GM21723 (cell line): Measurements from ENCODE around the gene HCN1.
"Not testable (repeated sequence)": the region's sequence is repeated elsewhere in the genome, so short reads cannot be mapped to it uniquely, and the experiment has no call there.

Experiments
- ATAC-seq: cut with Tn5 transposase; IDR thresholded peaks from one replicate; pipeline ENCODE4 v1.9.1; 2021; ENCODE audit warnings: mild to moderate bottlenecking, moderate library complexity; ENCODE audit not compliant: unreplicated experiment

The HCN1 gene

DNA sequence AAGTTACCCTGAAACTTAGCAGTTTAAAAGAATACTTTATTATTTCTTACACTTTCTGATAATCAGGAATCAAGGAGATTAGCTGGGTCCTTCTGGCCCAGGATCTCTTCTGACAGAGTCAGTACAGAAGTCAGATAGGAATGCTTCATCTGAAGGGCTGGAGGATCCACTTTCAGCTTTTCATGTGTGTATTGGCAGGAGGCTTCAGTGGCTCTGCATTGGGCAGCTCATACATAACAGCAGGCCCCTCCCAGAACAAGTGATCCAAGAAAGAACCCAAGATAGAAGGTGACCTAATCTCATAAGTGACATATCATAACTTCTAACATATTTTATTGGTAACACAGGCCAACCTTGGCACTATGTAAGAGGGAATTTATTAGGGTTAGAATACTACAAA, 258.4 kb downstream of the HCN1 start:
- no peak for ATAC-seq

DNA sequence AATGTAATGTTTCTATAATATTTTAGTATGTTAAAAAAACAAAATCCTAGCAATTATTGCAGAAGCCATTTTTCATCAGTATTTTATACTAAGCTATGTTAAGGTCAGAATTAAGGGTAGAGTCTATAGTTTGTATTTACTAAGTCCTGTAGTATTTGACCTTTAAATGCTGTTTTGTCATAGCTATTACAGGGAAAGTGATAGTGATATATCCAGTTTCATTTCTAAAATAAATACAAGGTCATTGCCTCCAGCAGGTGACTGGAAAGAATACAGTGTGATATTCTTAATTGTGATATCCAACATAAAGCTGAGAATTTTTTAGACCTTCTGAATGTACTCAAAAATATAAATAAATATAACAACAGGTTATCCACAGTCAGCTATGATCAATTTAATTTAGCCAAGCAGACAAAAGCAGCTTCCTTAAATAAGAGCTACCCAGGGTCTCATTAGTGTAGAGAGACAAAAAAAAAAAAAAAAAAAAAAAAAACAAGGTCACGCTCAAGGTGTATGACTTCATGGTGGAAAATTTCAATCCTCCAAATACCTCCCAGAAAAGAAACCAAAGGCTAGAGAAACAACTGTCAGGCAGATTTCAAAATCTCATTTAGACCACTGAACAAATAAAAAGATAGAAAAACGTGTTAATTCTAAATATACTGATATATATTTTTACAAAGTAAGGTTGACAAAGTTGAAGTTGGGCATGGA, 278.7 kb downstream of the HCN1 start:
- ATAC-seq: no peak

DNA sequence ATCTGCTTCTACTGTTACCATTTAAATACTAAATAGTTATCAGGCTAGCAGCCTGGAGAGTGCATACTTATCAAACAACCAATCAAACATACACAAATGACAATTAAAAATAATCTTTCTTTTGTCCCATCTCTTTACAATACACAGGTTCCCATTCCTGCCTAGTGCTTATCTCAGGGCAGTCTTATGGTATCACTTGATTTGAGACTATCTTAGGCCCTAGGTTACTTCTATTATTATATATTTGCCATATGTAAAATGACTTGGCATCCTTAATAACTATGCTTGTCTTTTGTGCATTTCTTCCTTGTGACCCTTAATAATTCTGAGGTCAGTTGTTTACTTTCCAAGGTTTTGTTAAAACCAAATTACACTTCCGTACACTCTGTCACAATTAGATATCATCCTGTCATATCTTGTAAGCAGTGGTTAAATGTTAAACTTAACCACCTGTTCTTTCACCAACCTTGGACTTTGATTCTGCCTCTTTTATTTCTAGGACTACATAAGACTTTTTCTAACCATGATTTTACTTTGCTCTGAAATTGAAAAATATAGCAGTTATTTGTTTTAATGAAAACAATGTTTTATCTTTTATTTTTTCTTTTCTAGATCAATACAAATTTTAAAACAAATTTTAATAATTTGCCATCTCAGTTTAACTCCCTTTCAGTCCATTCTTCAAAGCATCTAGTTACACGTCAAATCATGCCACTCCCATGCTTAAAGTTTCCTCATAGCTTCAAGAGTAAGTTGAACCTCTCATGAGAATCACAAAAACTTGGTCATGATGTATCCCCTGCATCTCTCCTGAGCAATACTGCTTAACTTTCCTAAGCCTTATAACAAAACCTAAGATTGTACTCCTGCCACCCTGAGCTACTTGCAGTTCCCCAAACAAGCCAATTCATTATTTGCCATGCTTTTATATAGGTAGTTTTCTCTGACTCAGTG, 281.3 kb downstream of the HCN1 start:
- no peak for ATAC-seq

DNA sequence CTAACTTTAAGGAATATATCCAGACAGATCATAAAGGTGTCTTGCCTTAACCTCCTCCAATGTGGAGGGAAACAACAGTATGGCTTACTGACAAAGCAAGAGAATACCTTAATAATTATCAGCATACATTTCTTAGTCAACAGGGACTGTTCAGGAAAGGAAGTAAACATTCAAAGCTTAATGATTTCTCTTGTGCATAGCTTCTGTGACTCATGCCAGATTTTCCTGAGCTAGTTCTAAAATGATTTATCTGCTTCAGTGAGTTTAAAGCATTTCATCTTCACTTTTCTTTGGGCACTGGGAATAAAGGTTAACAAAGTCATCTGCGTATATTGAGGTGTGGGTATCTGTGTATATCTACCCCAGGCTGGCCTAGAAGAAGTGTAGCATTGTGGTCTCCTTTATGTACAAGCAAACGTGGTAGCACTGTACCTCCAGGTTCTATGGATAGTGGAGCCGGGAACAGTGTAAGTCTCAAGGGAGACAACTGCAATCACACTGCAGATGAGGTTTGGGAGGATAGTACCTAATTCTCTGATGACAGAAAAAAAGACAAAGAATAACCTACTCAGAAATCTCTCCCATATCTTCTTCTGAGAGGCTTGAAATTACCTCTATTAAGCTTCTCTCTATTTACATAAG, 284.1 kb downstream of the HCN1 start:
- no peak for ATAC-seq

DNA sequence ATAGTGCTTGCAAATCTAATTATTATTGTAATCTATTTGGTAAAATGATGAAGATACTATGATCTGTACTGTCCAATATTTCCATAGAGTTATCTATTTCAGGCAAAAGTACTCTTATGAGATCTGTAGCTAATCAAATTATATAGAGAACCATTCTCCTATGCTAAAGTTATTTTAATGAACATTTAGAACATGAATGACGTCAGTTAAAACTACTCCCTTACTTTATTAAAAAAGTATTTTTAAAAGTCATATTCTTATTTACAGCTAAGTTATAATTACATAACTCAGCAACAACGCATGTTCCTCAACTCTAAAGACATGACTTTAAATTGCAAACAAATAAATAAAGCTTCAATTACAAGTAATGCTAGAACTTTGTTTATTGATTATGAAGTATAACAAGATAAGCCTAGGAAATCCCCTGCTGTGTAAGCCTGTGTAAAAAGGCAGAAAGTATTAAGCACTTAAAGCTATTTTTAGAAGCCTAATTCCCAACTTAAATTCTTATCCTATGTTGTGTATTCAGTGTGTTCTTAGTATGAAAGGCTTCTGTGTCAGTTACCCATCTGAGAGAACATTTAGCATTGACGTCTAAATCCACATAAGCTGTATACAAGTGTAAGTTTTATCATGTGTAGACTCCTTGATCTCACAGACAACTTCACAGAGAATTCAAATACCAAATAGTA, 285.7 kb downstream of the HCN1 start:
- no peak for ATAC-seq

DNA sequence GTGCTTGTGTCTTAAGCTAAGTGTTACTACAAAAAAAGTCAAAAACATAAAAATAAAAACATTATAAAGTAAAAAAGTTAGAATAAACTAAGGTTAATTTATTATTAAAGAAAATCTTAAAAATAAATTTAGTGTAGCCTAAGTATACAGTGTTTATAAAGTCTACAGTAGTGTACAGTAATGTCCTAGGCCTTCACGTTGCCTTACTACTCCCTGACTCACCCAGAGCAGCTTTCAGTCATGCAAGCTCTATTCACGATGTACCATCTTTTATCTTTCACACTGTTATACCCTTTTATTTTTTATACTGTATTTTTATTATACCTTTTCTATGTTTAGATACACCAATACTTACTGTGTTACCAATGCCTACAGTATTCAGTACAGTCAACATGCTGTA, 288.1 kb downstream of the HCN1 start:
- ATAC-seq: no peak

DNA sequence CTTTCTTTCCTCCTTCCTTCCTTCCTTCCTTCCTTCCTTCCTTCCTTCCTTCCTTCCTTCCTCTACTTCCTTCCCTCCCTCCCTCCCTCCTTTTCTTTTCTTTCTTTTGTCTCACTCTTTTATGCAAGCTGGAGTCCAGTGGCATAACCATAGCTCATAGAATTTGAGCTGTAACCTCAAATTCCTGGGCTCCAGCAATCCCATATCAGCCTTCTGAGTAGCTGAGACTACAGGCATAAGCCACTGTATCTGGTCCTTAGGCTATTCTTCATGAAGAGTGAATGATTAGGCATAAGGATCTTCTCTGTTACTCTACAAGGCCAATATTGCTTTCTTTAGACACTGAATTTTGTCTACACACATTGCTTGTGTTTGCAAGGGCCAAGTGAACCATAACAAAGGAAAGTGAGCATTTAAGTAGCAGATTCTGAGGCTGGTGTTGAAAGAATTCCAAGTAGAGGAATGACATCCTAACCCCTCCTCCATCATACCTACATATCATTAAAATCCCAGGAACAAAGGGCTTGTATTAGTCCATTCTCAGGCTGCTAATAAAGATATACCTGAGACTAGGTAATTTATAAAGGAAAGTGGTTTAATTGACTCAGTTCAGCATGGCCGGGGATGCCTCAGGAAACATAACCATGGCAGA, 293.2 kb downstream of the HCN1 start:
- ATAC-seq: no peak

DNA sequence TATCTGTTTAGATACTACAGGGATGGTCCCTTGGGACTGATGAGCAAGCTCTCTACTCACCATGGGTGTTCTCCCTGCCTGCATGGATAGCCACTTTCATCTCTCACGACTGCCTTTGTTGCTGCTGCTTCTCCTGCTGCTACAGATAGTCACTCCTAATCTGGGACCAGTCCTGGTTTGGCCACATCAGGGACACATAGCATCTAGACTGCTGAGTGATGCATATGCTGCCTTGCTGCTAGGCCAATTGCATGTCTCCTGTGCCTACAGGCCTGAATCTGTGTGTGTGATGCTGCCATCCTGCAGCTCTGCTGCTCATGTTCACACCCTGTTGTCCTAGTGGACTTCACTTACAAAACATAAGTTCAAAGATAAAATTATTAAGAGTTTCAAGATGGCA, 297.1 kb downstream of the HCN1 start:
- ATAC-seq: no peak

DNA sequence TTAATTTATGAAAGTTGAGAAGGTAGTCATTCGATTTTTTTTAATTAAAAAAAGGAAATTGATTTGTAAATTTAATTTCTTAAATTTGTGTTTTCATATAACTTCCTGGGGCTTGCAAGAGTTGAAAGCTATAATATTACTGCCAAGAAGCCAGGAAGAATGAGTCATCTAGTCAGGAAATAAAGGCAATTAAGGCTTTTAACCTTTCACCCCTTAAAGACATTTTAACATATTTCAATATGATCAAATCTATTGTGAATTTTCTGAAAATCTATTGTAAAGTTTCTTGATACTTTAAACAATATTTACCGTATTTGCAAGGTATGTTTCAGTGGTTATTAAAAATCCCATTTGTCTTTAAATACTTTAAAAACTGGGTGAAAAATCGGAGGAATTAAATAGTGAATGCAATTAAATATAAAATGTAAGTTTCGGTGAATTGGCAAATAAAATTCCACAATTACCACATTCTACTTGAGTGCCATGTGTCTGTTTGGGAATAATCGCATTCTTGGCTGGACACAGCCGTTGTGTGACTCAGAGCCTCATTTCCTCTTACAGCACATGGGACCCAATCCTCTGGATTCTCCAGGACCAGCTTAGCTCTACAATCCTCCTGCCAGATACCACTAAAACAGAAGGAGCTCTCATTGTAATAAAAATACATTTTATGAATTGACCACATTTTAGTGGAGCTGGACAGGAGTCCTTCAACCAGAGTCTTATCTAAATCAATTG, 310.7 kb downstream of the HCN1 start:
- no peak for ATAC-seq

DNA sequence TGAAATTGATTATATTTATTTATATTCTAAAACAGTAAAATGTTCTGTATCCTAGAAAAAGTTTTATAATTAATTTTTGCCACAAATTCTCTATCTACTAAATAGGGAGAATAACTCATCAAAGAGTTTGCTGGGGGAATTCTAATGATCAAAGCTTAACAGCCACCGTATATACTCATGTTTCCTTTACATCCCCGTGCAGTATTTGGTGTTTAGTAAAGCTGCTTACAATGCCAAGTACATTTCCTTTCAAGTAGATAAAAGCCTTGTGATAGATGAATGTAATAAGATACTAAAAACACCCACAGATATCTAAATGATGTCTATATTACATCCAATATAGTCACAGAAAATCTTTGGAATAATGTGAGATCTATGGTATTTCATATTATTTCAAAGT, 312.2 kb downstream of the HCN1 start:
- no peak for ATAC-seq

DNA sequence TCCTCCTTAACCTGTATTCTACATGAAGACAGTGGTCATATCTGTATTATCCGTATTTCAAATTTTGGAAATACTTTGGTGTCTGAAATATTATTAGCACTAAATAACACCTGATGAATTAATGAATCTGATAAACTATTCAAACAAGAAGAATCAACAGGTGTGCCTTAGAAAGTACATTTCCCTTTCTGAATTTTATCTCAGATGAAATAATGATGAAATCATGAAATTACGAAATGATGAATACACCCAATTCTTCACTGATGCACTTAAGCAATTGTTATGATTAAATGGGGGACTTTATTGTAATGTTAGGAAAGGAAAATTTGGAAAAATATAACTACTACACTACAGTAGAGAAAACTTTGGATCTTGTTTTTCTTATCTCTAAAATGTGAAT, 313.6 kb downstream of the HCN1 start:
- no peak for ATAC-seq

DNA sequence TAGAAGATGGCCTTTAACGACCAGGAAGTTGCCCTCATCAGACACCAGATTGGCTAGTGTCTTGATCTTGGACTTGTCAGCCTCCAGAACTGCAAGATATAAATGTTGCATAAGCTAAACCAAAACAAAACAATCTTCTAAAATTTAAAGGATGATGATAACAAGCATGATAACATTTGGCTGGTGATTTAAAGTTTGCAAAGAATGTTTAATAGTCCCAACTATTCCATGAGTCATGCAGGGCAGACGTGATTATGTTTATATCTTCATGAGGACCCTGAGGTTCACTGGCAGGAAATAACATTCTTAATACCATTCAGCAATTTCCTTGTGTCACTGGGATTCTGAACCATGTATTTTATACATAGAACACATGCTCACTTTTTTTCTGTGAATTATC, 319.8 kb downstream of the HCN1 start:
- no peak for ATAC-seq

DNA sequence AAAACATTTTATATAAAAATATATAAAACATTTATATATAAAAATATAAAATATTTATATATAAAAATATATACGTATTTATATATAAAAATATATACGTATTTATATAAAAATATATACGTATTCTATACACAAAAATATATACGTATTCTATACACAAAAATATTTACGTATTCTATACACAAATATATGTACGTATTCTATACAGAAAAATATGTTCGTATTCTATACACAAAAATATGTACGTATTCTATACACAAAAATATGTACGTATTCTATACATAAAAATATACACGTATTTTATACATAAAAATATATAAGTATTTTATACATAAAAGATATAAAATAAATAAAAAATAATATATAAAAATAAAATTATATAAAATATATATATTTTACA, 323.6 kb downstream of the HCN1 start:
- no peak for ATAC-seq

DNA sequence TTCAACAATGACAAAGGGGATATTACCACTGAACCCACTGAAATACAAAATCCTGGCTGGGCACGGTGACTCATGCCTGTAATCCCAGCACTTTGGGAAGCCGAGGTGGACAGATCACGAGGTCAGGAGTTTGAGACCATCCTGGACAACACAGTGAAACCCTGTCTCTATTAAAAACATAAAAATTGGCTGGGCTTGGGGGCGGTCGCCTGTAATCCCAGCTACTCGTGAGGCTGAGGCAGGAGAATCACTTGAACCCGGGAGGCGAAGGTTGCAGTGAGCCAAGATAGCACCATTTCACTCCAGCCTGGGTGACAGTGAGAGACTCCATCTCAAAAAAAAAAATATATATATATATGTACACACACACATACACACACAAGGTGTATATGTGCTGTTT, 324.8 kb downstream of the HCN1 start:
- not testable (repeated sequence) for ATAC-seq

DNA sequence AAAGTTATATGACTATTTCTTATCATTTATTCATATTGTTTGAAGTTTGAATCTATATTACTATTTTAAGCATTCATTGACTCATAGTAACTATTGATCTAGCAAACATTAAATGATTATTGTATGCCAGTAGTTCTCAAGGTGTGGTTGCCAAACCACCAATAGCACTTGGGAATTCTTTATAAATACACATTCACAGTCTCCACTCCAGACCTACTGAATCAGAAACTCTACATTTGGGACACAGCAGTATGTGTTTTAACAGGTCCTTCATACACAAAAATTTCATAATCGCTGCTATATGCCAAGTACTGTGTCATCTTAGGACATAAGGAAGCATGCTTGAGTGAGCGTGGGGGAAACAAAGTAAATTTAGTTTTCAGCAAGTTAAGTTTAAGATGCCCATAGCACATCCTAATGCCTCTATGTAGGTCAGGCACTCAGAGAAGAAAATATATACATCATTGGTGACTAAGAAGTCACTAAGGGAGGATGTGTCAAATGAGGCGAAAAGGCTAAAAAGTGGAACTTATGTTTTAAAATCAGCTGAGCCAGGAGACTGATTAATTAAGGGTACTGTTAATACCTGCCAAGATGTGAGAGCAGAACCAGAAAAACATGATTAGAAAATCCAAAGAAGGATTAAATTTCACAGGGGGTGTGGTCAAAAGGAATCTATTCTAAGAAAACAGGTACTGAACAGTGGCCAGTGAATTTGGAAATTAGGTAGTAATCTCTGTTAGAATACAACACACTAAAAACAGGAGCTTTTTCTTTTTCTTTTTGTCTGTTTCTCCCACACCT, 340.8 kb downstream of the HCN1 start:
- no peak for ATAC-seq

DNA sequence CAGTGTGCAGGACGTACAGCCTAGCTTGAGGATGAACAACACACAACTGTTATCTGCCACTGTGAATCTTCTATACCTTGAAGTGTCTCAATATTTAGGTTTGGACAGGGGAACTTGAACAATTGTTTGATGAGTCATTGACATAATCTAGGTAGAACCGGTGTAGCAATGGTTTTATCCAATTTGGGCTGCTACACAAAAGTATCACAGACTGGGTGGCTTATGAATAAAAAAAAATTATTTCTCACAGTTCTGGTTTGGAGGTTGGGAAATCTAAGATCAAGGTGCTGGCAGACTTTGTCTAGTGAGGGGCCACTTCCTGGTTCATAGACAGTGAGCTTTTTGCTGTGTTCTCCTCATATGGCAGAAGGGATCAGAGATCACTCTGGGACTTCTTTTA, 359.7 kb downstream of the HCN1 start:
- no peak for ATAC-seq

DNA sequence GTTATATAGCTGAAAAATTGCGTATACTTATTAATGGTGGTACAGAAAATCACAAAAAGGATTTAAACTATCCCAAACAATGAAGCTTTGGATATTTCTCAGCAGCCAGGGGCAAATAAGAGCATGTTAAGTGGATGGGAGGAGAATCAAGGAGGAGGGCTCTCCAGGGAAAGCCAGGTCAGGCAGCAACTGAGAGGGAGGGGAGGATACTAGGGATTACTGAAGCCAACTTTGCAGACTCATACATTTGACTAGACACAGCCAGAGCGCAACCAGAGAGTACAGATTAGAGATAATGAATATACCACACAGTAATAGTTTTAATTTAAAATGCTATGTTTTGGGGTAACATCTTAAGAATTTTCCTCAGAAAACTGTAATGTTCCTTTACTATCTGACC, 360.2 kb downstream of the HCN1 start:
- ATAC-seq: no peak

DNA sequence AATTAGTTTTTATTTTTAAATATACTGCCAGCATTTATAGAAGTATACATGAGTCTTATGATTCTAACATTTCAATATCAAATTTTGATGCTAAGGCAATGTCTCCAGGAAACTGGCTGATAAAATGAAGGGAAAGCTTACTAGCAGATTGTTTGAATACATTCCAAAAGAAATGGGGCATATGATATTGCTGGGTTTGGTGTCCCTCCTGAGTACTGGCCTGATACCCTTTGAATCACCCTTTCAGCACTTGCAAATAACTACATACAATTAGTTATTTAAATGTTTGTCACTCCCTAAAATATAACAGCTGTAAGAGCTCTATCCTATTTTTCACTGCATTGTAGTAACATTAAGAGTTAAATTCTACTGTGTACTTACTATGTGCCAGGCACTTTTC, 360.8 kb downstream of the HCN1 start:
- no peak for ATAC-seq

DNA sequence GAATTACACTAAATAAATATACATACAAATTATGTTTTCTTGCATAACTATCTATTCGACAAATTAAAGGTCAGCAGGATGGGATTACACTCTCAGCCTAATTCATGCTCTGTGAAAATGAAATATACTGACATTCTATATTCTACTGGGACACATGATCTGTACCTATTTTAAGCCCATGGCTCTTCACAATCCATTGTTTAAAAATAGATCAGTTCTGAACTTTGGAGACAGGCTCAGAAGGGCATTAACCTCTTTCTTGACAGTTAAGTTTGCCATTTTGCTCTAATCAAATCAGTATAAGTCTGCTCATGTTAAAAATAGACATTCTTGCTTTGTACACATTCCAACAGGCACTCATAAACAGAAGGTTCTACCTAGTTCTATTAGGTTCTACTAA, 361.2 kb downstream of the HCN1 start:
- no peak for ATAC-seq
